Testis (tissue), 2 donors: Measurements from ENCODE around the gene SYNE1.

ENCODE experiments used
- CTCF ChIP-seq, 3 experiments: fragments of 450-650 bp in 2 of 3; fragments of 200-600 bp in 1 of 3; sonication (generic) in 1 of 3; IDR thresholded peaks; one replicate each; pipeline ENCODE4 v1.5.1; 2016 to 2019; ENCODE audit warnings: antibody characterized with exemption in 3 of 3, mild to moderate bottlenecking in 2 of 3, moderate library complexity in 1 of 3
- POLR2A ChIP-seq: fragments of 450-650 bp; IDR thresholded peaks from one replicate; pipeline ENCODE4 v1.6.1; 2017; ENCODE audit warnings: antibody characterized with exemption, mild to moderate bottlenecking, moderate library complexity

- TF ChIP-seq POLR2A (no peak), CTCF (IDR thresholded peaks at IDR 0.05) (no peak)
Measured at GRCh38 chr6:152118224-152118623, 518.9 kb downstream of the SYNE1 start.
